22Rv1 (cell line): ENCODE results near the gene STX10.

Experiments
- ZFX ChIP-seq: fragments of 450-650 bp; IDR thresholded peaks from 2 replicates; pipeline ENCODE4 v1.6.1; 2017; ENCODE audit warnings: antibody characterized with exemption, borderline replicate concordance
- TF ChIP-seq, protein P1 (sequence below): fragments of 450-650 bp; IDR thresholded peaks from 2 replicates; pipeline ENCODE4 v1.5.1; 2017; ENCODE audit warnings: mild to moderate bottlenecking

GRCh38 chr19:13163609-13164342 lies 13.6 kb upstream of the STX10 start:
- TF ChIP-seq, protein P1, sequence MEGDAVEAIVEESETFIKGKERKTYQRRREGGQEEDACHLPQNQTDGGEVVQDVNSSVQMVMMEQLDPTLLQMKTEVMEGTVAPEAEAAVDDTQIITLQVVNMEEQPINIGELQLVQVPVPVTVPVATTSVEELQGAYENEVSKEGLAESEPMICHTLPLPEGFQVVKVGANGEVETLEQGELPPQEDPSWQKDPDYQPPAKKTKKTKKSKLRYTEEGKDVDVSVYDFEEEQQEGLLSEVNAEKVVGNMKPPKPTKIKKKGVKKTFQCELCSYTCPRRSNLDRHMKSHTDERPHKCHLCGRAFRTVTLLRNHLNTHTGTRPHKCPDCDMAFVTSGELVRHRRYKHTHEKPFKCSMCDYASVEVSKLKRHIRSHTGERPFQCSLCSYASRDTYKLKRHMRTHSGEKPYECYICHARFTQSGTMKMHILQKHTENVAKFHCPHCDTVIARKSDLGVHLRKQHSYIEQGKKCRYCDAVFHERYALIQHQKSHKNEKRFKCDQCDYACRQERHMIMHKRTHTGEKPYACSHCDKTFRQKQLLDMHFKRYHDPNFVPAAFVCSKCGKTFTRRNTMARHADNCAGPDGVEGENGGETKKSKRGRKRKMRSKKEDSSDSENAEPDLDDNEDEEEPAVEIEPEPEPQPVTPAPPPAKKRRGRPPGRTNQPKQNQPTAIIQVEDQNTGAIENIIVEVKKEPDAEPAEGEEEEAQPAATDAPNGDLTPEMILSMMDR: no peak
- TF ChIP-seq ZFX: no peak
